K562 (cell line): ENCODE measurements around the gene PRICKLE3. TPM values are rescaled to one million over a fixed set of nuclear protein-coding genes. Genes with fewer than 3 reads are reported as not detected.

Experiments
- CREM ChIP-seq: IDR thresholded peaks from 2 replicates; pipeline ENCODE4 v1.6.1; 2014; ENCODE audit warnings: antibody characterized with exemption, low read depth
- ERF ChIP-seq: fragments of 450-650 bp; formaldehyde crosslinking; IDR thresholded peaks from 2 replicates; pipeline ENCODE4 v1.4.0; 2020; ENCODE audit warnings: mild to moderate bottlenecking, mixed read lengths
- HNRNPLL ChIP-seq: fragments of 200-400 bp; formaldehyde crosslinking; IDR thresholded peaks from 2 replicates; pipeline ENCODE4 v1.6.1; 2017; ENCODE audit warnings: low read length, low read depth, mild to moderate bottlenecking; ENCODE audit not compliant: poor library complexity, severe bottlenecking
- KDM5B ChIP-seq: fragments of 200-600 bp; sonication (generic); IDR thresholded peaks from 2 replicates; pipeline ENCODE4 v1.6.1; 2012; ENCODE audit warnings: low read depth, mild to moderate bottlenecking, moderate library complexity, low read length, control low read depth, inconsistent platforms; ENCODE audit not compliant: insufficient replicate concordance
- RREB1 ChIP-seq: fragments of 250-450 bp; sonication (Bioruptor Pico); IDR thresholded peaks from 2 replicates; pipeline ENCODE4 v1.4.0; 2020
- SMARCC2 ChIP-seq: fragments of 450-650 bp; IDR thresholded peaks from 2 replicates; pipeline ENCODE4 v1.6.1; 2017; ENCODE audit warnings: antibody characterized with exemption, moderate library complexity, mild to moderate bottlenecking, low read depth
- U2AF2 ChIP-seq: fragments of 200-400 bp; formaldehyde crosslinking; optimal IDR thresholded peaks from 2 replicates; pipeline ENCODE3; 2017; ENCODE audit warnings: low read depth, mild to moderate bottlenecking, low read length
- ZNF23 ChIP-seq: fragments of 250-450 bp; sonication (Bioruptor Pico); IDR thresholded peaks from 2 replicates; pipeline ENCODE4 v1.4.0; 2020; ENCODE audit warnings: mild to moderate bottlenecking
- polyA plus RNA-seq, 8 experiments: library from polyadenylated mRNA; depleted of rRNA in 4 of 8; stranded (reverse) in 5 of 8; unstranded in 3 of 8; fragments of >200 nt; fragmentation: Nextera tagmentation in 2 of 8; fragmentation: Illumina TruSeq in 1 of 8; extraction: Ambion mirVana in 2 of 8; extraction: Trizol in 1 of 8; gene quantifications; 2 replicates each; pipeline versions ENCODE4 v1.2.1 to v1.2.3, GENCODE V29; 2011 to 2014; ENCODE audit warnings: inconsistent platforms in 1 of 8, missing spikeins in 1 of 8
- total RNA-seq, 7 experiments: library from RNA; depleted of rRNA in 6 of 7; stranded (reverse); fragments of >200 nt in 6 of 7; fragmentation: Illumina TruSeq in 2 of 7; extraction: Trizol in 2 of 7; gene quantifications; 2 replicates each; pipeline versions ENCODE4 v1.2.1 to v1.2.3, GENCODE V29; 2011 to 2021; ENCODE audit warnings: low replicate concordance in 1 of 7
- TF ChIP-seq, protein P1 (sequence below): fragments of 450-650 bp; IDR thresholded peaks from 2 replicates; pipeline ENCODE4 v1.6.1; 2016; ENCODE audit warnings: low read depth, mild to moderate bottlenecking, moderate library complexity
- TF ChIP-seq, protein P2 (sequence below), 2 experiments: fragments of 200-800 bp in 1 of 2; sonication (Bioruptor generic) in 1 of 2; sonication (generic) in 1 of 2; formaldehyde crosslinking in 1 of 2; IDR thresholded peaks in 1 of 2; conservative IDR thresholded peaks in 1 of 2; 2 replicates each; pipeline versions ENCODE4 v1.5.0 to v1.6.1; 2016 to 2020; ENCODE audit warnings: missing compliant biosample characterization in 1 of 2, missing genetic modification characterization in 1 of 2, missing genetic modification reagents in 1 of 2
- TF ChIP-seq, protein P3 (sequence below): fragments of 250-450 bp; sonication (Bioruptor Pico); IDR thresholded peaks from 2 replicates; pipeline ENCODE4 v1.5.0; 2020; ENCODE audit warnings: mild to moderate bottlenecking
- TF ChIP-seq, protein P4 (sequence below): fragments of 450-650 bp; formaldehyde crosslinking; conservative IDR thresholded peaks from 2 replicates; pipeline ENCODE4 v1.4.0; 2022; ENCODE audit warnings: mild to moderate bottlenecking, missing genetic modification characterization
- TF ChIP-seq, protein P5 (sequence below): sonication (generic); formaldehyde crosslinking; IDR thresholded peaks from 2 replicates; pipeline ENCODE4 v1.8.0; 2022; ENCODE audit warnings: mild to moderate bottlenecking, missing genetic modification reagents

PRICKLE3 gene
- total and polyA plus RNA-seq, 9 of the 15 experiments (the other 6 are each of a cell fraction or from before 2014, with no cell fraction given), result 1.1 to 44.3 (median 14.0) TPM

DNA sequence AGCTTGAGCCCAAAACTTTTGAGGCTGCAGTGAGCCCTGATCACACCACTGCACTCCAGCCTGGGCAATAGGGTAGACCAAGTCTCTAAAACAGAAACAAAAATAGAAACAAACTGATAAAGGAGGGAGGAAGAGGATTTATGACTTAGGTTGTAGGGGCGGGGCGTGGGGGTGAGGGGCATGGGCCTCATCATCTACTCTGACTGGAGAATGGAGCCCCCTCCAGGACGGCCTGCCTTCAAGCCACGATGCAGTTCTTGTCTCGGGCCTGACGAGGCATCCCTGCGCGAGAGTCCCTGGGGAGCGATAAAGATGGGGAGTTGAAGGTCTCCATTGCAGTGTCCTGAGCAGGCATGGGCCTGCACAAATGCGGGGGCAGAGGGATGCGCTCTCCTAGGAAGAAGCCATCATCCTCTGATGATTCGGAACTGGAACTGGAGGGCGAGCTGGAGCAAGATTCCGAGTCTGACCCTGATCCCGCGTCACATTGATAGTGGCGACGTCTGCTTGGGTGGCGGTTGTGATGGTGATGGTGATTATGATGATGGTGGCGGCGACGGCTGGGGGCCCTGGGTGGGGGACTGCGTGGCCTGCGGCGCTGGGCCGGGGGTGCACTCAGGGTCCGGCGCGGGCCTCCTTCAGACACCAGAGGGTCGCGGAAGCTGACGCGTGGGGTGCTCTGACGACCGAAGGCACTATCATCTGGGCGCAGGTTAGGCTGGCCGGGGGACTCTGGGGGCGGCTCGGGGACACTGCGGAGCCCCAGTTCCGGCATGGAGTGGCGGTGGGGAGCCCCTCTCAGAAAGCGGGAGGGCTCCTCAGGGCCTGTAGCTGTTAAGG is 10.5 kb downstream of the PRICKLE3 start (continued):
- no peak for TF ChIP-seq U2AF2
- TF ChIP-seq, protein P1, sequence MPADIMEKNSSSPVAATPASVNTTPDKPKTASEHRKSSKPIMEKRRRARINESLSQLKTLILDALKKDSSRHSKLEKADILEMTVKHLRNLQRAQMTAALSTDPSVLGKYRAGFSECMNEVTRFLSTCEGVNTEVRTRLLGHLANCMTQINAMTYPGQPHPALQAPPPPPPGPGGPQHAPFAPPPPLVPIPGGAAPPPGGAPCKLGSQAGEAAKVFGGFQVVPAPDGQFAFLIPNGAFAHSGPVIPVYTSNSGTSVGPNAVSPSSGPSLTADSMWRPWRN, result no peak
- TF ChIP-seq, protein P2, sequence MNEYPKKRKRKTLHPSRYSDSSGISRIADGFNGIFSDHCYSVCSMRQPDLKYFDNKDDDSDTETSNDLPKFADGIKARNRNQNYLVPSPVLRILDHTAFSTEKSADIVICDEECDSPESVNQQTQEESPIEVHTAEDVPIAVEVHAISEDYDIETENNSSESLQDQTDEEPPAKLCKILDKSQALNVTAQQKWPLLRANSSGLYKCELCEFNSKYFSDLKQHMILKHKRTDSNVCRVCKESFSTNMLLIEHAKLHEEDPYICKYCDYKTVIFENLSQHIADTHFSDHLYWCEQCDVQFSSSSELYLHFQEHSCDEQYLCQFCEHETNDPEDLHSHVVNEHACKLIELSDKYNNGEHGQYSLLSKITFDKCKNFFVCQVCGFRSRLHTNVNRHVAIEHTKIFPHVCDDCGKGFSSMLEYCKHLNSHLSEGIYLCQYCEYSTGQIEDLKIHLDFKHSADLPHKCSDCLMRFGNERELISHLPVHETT (CRISPR knock-in tag; conservative IDR thresholded peaks at IDR 0.05 in 1 of 2, IDR thresholded peaks at IDR 0.05 in 1 of 2), result no peak
- TF ChIP-seq, protein P3, sequence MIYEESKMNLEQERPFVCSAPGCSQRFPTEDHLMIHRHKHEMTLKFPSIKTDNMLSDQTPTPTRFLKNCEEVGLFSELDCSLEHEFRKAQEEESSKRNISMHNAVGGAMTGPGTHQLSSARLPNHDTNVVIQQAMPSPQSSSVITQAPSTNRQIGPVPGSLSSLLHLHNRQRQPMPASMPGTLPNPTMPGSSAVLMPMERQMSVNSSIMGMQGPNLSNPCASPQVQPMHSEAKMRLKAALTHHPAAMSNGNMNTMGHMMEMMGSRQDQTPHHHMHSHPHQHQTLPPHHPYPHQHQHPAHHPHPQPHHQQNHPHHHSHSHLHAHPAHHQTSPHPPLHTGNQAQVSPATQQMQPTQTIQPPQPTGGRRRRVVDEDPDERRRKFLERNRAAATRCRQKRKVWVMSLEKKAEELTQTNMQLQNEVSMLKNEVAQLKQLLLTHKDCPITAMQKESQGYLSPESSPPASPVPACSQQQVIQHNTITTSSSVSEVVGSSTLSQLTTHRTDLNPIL, result no peak
- TF ChIP-seq, protein P4, sequence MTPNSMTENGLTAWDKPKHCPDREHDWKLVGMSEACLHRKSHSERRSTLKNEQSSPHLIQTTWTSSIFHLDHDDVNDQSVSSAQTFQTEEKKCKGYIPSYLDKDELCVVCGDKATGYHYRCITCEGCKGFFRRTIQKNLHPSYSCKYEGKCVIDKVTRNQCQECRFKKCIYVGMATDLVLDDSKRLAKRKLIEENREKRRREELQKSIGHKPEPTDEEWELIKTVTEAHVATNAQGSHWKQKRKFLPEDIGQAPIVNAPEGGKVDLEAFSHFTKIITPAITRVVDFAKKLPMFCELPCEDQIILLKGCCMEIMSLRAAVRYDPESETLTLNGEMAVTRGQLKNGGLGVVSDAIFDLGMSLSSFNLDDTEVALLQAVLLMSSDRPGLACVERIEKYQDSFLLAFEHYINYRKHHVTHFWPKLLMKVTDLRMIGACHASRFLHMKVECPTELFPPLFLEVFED (CRISPR knock-in tag), result 0 out of 2 replicates have a peak, but pooled peaks have one; percentile 19
- no peak for TF ChIP-seq HNRNPLL
- TF ChIP-seq ZNF23 (CRISPR knock-in tag), result no peak
- TF ChIP-seq RREB1 (CRISPR knock-in tag), result no peak
- no peak for TF ChIP-seq SMARCC2
- 0 out of 2 replicates have a peak, but pooled peaks have one; percentile 34 for TF ChIP-seq ERF (CRISPR knock-in tag)
- TF ChIP-seq CREM, result 0 out of 2 replicates have a peak, but pooled peaks have one; percentile 35
- TF ChIP-seq, protein P5, sequence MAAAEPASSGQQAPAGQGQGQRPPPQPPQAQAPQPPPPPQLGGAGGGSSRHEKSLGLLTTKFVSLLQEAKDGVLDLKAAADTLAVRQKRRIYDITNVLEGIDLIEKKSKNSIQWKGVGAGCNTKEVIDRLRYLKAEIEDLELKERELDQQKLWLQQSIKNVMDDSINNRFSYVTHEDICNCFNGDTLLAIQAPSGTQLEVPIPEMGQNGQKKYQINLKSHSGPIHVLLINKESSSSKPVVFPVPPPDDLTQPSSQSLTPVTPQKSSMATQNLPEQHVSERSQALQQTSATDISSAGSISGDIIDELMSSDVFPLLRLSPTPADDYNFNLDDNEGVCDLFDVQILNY, result no peak
- TF ChIP-seq KDM5B, result no peak
